CD4-positive, alpha-beta T cell treated with Interleukin-4 for 4 hours (primary cell): ENCODE measurements around the gene ZNF37A.
"Not testable (repeated sequence)": the region's sequence is repeated elsewhere in the genome, so short reads cannot be mapped to it uniquely, and the experiment has no call there.

Experiments used
- DNase-seq: peaks from one replicate; pipeline ENCODE4 v3.0.0-alpha.2; 2020

The ZNF37A gene

GRCh38 chr10:38150891-38151463 is 56.8 kb downstream of the ZNF37A start:
- DNase-seq = not testable (repeated sequence)

- DNase-seq = no peak
Observed at GRCh38 chr10:38156416-38157269, 62.5 kb downstream of the ZNF37A start.

GRCh38 chr10:38157270-38157685 is 63.1 kb downstream of the ZNF37A start:
- no peak for DNase-seq

GRCh38 chr10:38159004-38159403 is 64.9 kb downstream of the ZNF37A start:
- no peak for DNase-seq

GRCh38 chr10:38163617-38164016 is 69.5 kb downstream of the ZNF37A start:
- no peak for DNase-seq

- DNase-seq = no peak
Observed at GRCh38 chr10:38174336-38174735, 80.2 kb downstream of the ZNF37A start.

GRCh38 chr10:38184477-38184876 is 90.3 kb downstream of the ZNF37A start:
- no peak for DNase-seq
